ENCODE results near the gene KBTBD12. TPM values are rescaled to one million over a fixed set of nuclear protein-coding genes. Genes with fewer than 3 reads are reported as not detected.

Gene KBTBD12
- total and polyA plus RNA-seq, 2 of the 13 experiments (the other 11 are each of a cell fraction or from before 2014, with no cell fraction given), result not detected

- ChIA-PET CTCF (ENCODE audit: low intra/inter-chr PET ratio, low total read pairs) (no interaction called here), POLR2A (interaction anchor here (1.0 to 1.1 kb wide), 2 partner anchors 126 to 155 kb away, joined by 3 read pairs; partner anchors contain the start of genes EEFSEC and RUVBL1)
- no TSS peak for BruUV-seq (replicated peaks)
- Histone ChIP-seq H3K4me2 (ENCODE audit: low read depth, low read length) (peak overlapping the region; percentile 67), H3K4me3 (replicated peaks in 1 of 3; ENCODE audit: insufficient read depth in 1 of 3, low read depth in 2 of 3, low read length in 3 of 3) (peak overlapping the region in 1 of 3 experiments; percentile 5; a peak in 1 of 6 replicates), H3K36me3 (replicated peaks in 1 of 2; ENCODE audit: control insufficient read depth in 1 of 2, insufficient read depth in 2 of 2, low read length in 2 of 2) (no peaks in the 10 kb centered on the region), H3K4me1 (ENCODE audit: insufficient read depth, low read length) (peaks cover 31% of the 10 kb centered on the region), H3K27me3 (ENCODE audit: control insufficient read depth in 1 of 2, insufficient read depth in 2 of 2, low read length in 2 of 2) (no peaks in the 10 kb centered on the region), H4K20me1 (ENCODE audit: insufficient read depth, low read length) (no peaks in the 10 kb centered on the region), H3K79me2 (ENCODE audit: insufficient read depth, low read length) (no peaks in the 10 kb centered on the region), H2AFZ (ENCODE audit: low read length) (no peak overlapping the region), H3K27ac (ENCODE audit: extremely low read length, insufficient read depth, low read length) (peak overlapping the region; percentile 53), H3K9ac (ENCODE audit: insufficient read depth, low read depth, low read length) (no peak overlapping the region), H3K9me3 (ENCODE audit: low read length) (no peaks in the 10 kb centered on the region)
- intact Hi-C loops (cut with micrococcal nuclease; ENCODE audit: unreplicated experiment), result no loop called here
- DNase-seq (ENCODE audit: low spot score) (peak; percentile 90), ATAC-seq (peak; percentile 97), FAIRE-seq (peak; percentile 82)
- in situ Hi-C loops (cut with HindIII; ENCODE audit: extremely low pct_ligation_motif_present, low pct_unique_long_range_greater_than_20kb), result no loop called here
- WGBS (ENCODE audit: low lambda C conversion rate), result 0% methylated on average over 2 of the region's 5 CpGs
- TF ChIP-seq ZBTB4 (CRISPR knock-in tag; IDR thresholded peaks at IDR 0.05; ENCODE audit: borderline replicate concordance), result peak; percentile 56; the same call in 1 of the 2 replicates
- peak; percentile 60; the same call in 1 of the 2 replicates for TF ChIP-seq ZNF317 (CRISPR knock-in tag; IDR thresholded peaks at IDR 0.05)
- peak; percentile 87 for TF ChIP-seq ZMYM4 (CRISPR knock-in tag; IDR thresholded peaks at IDR 0.05)
- no peak for TF ChIP-seq EEA1 (CRISPR knock-in tag; IDR thresholded peaks at IDR 0.05; ENCODE audit: borderline replicate concordance)
- peak; percentile 55; the same call in 1 of the 2 replicates for TF ChIP-seq KMT2B (CRISPR knock-in tag; IDR thresholded peaks at IDR 0.05)
- TF ChIP-seq ZNF460 (CRISPR knock-in tag; IDR thresholded peaks at IDR 0.05; ENCODE audit: borderline replicate concordance), result no peak
- TF ChIP-seq THAP9 (CRISPR knock-in tag; IDR thresholded peaks at IDR 0.05; ENCODE audit: borderline replicate concordance), result peak; percentile 42; the same call in 1 of the 2 replicates
- peak; percentile 68; the same call in 1 of the 2 replicates for TF ChIP-seq ZBTB26 (CRISPR knock-in tag; IDR thresholded peaks at IDR 0.05; ENCODE audit: borderline replicate concordance)
- peak; percentile 71 for TF ChIP-seq MIER2 (CRISPR knock-in tag; IDR thresholded peaks at IDR 0.05)
- TF ChIP-seq ZMYM2 (CRISPR knock-in tag; IDR thresholded peaks at IDR 0.05), result 0 out of 2 replicates have a peak, but pooled peaks have one; percentile 37
- peak; percentile 85 for TF ChIP-seq SOX5 (CRISPR knock-in tag; IDR thresholded peaks at IDR 0.05; ENCODE audit: borderline replicate concordance)
- peak; percentile 57; the same call in 1 of the 2 replicates for TF ChIP-seq DPF2 (CRISPR knock-in tag; IDR thresholded peaks at IDR 0.05; ENCODE audit: borderline replicate concordance, low read depth)
- TF ChIP-seq RFXANK (CRISPR knock-in tag; IDR thresholded peaks at IDR 0.05), result 0 out of 2 replicates have a peak, but pooled peaks have one; percentile 34
- TF ChIP-seq ZNF512B (CRISPR knock-in tag; IDR thresholded peaks at IDR 0.05; ENCODE audit: borderline replicate concordance), result peak; percentile 67; the same call in 1 of the 2 replicates
Observed at GRCh38 chr3:127997961-127998360, 82.9 kb downstream of the KBTBD12 start.

All from HepG2 (cell line).